Tibial artery (tissue), 4 donors: ENCODE results near the gene CHMP3.

ENCODE experiments used
- DNase-seq, 2 donors: peaks; one replicate each; pipeline ENCODE4 v3.0.0-alpha.2; 2019
- H3K27ac ChIP-seq, 2 donors: fragments of 200-600 bp; sonication (generic) in 1 of 2; 1 replicate in 1 of 2; 2 replicates in 1 of 2; pipeline ENCODE4 v1.5.1; 2018 to 2019; ENCODE audit warnings: mild to moderate bottlenecking in 1 of 2
- H3K27me3 ChIP-seq, 2 donors: fragments of 200-600 bp; sonication (generic) in 1 of 2; one replicate each; pipeline versions ENCODE4 v1.5.1 to v1.6.0; 2016 to 2019
- H3K36me3 ChIP-seq, 3 donors: fragments of 200-600 bp; sonication (generic) in 2 of 3; one replicate each; pipeline ENCODE4 v1.5.1; 2016 to 2019; ENCODE audit warnings: mild to moderate bottlenecking in 2 of 3
- H3K4me1 ChIP-seq, 4 donors: fragments of 200-600 bp; sonication (generic) in 2 of 4; 1 replicate in 3 of 4; 2 replicates in 1 of 4; pipeline ENCODE4 v1.5.1; 2016 to 2019
- H3K4me3 ChIP-seq, 2 donors: fragments of 200-600 bp; sonication (generic) in 1 of 2; 1 replicate in 1 of 2; 2 replicates in 1 of 2; pipeline ENCODE4 v1.5.1; 2018 to 2019; ENCODE audit warnings: mild to moderate bottlenecking in 2 of 2
- H3K9me3 ChIP-seq, 3 donors: fragments of 200-600 bp; sonication (generic) in 1 of 3; one replicate each; pipeline ENCODE4 v1.5.1; 2016 to 2019
- intact Hi-C: fragments of 100-400 bp; cut with DNase I; formaldehyde crosslinking; loops from one replicate; pipeline ENCODE4 v1.15.0; 2023; ENCODE audit warnings: low total_unique reads
- TF ChIP-seq, protein P1 (sequence below), 2 experiments: fragments of 200-600 bp in 1 of 2; fragments of 450-650 bp in 1 of 2; IDR thresholded peaks; one replicate each; pipeline ENCODE4 v1.5.1; 2017 to 2019; ENCODE audit warnings: antibody characterized with exemption in 2 of 2, mild to moderate bottlenecking in 1 of 2, moderate library complexity in 1 of 2

Gene CHMP3

GRCh38 chr2:86492048-86492453 lies 71.2 kb downstream of the CHMP3 start:
- DNase-seq = no peak
- intact Hi-C loops = no loop called here
- peaks cover 85 to 91% (median 88%) of the 10 kb centered on the region in 3 donors for H3K36me3 ChIP-seq

GRCh38 chr2:86491088-86491487 lies 72.2 kb downstream of the CHMP3 start:
- no peak overlapping the region for H3K27ac ChIP-seq
- no peak for DNase-seq
- no peaks in the 10 kb centered on the region for H3K9me3 ChIP-seq
- H3K4me1 ChIP-seq = peaks cover 0 to 10% (median 0%) of the 10 kb centered on the region in 4 donors
- no peak overlapping the region for H3K4me3 ChIP-seq
- peaks cover 87 to 94% (median 89%) of the 10 kb centered on the region in 3 donors for H3K36me3 ChIP-seq
- TF ChIP-seq, protein P1, sequence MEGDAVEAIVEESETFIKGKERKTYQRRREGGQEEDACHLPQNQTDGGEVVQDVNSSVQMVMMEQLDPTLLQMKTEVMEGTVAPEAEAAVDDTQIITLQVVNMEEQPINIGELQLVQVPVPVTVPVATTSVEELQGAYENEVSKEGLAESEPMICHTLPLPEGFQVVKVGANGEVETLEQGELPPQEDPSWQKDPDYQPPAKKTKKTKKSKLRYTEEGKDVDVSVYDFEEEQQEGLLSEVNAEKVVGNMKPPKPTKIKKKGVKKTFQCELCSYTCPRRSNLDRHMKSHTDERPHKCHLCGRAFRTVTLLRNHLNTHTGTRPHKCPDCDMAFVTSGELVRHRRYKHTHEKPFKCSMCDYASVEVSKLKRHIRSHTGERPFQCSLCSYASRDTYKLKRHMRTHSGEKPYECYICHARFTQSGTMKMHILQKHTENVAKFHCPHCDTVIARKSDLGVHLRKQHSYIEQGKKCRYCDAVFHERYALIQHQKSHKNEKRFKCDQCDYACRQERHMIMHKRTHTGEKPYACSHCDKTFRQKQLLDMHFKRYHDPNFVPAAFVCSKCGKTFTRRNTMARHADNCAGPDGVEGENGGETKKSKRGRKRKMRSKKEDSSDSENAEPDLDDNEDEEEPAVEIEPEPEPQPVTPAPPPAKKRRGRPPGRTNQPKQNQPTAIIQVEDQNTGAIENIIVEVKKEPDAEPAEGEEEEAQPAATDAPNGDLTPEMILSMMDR (IDR thresholded peaks at IDR 0.05) = no peak
- no peaks in the 10 kb centered on the region for H3K27me3 ChIP-seq
- intact Hi-C loops = no loop called here

More at GRCh38 chr2:86492048-86492453, 71.2 kb downstream of the CHMP3 start:
- Histone ChIP-seq H3K9me3 (no peaks in the 10 kb centered on the region), H3K27ac (no peak overlapping the region), H3K4me3 (no peak overlapping the region), H3K4me1 (peaks cover 0 to 10% (median 0%) of the 10 kb centered on the region in 4 donors), H3K27me3 (no peaks in the 10 kb centered on the region)
- TF ChIP-seq, protein P1 (IDR thresholded peaks at IDR 0.05) = no peak

- H3K27ac ChIP-seq = no peak overlapping the region
- no peak for DNase-seq
- H3K4me1 ChIP-seq = peaks cover 0 to 16% (median 0%) of the 10 kb centered on the region in 4 donors
- intact Hi-C loops = no loop called here
- peaks cover 89 to 94% (median 89%) of the 10 kb centered on the region in 3 donors for H3K36me3 ChIP-seq
- TF ChIP-seq, protein P1 (IDR thresholded peaks at IDR 0.05) = no peak
- no peaks in the 10 kb centered on the region for H3K9me3 ChIP-seq
- H3K27me3 ChIP-seq = no peaks in the 10 kb centered on the region
- no peak overlapping the region for H3K4me3 ChIP-seq
Observed at GRCh38 chr2:86490245-86490644, 73.0 kb downstream of the CHMP3 start.

GRCh38 chr2:86489542-86489941 lies 73.7 kb downstream of the CHMP3 start:
- peaks cover 89 to 98% (median 92%) of the 10 kb centered on the region in 3 donors for H3K36me3 ChIP-seq
- H3K27ac ChIP-seq = no peak overlapping the region

GRCh38 chr2:86488561-86489250 lies 74.5 kb downstream of the CHMP3 start:
- Histone ChIP-seq H3K9me3 (no peaks in the 10 kb centered on the region), H3K36me3 (peaks cover 90 to 100% (median 98%) of the 10 kb centered on the region in 3 donors), H3K4me3 (no peak overlapping the region), H3K27me3 (no peaks in the 10 kb centered on the region), H3K4me1 (peaks cover 0 to 31% (median under 1%) of the 10 kb centered on the region in 4 donors), H3K27ac (no peak overlapping the region)
- DNase-seq = no peak
- intact Hi-C loops = no loop called here
- TF ChIP-seq, protein P1 (IDR thresholded peaks at IDR 0.05) = no peak

More at GRCh38 chr2:86489542-86489941, 73.7 kb downstream of the CHMP3 start:
- H3K9me3 ChIP-seq = no peaks in the 10 kb centered on the region
- no peak overlapping the region for H3K4me3 ChIP-seq
- intact Hi-C loops = no loop called here
- TF ChIP-seq, protein P1 (IDR thresholded peaks at IDR 0.05) = no peak
- no peak for DNase-seq
- no peaks in the 10 kb centered on the region for H3K27me3 ChIP-seq
- peaks cover 0 to 23% (median 0%) of the 10 kb centered on the region in 4 donors for H3K4me1 ChIP-seq
